Activated CD8-positive, alpha-beta memory T cell treated with anti-CD3 and anti-CD28 coated beads, Interleukin-2, amount 10 ng/mL, durations not matched to agents 7 days and 5 days (primary cell): ENCODE measurements around the gene MCC. TPM values are rescaled to one million over a fixed set of nuclear protein-coding genes. Genes with fewer than 3 reads are reported as not detected.

Experiments used
- ATAC-seq: fragments of 150-1000 bp; cut with Tn5 transposase; one replicate; pipeline ENCODE4 v1.10.0; 2021; ENCODE audit warnings: moderate library complexity
- CTCF ChIA-PET: fragments of 350-600 bp; sonication (Branson Sonifier 250); formaldehyde crosslinking; loops from one replicate; lab custom pipeline; 2021; ENCODE audit warnings: antibody characterized with exemption; lab: Charles Lee
- DNase-seq: peaks from one replicate; pipeline ENCODE4 v3.0.0-alpha.2; 2020
- H3K27ac Mint-ChIP-seq: one replicate; pipeline ENCODE4 v1.8.0; 2021; ENCODE audit warnings: mild to moderate bottlenecking, mixed read lengths
- H3K27me3 Mint-ChIP-seq: one replicate; pipeline ENCODE4 v1.8.0; 2021; ENCODE audit warnings: mixed read lengths
- H3K36me3 Mint-ChIP-seq: one replicate; pipeline ENCODE4 v1.8.0; 2021; ENCODE audit warnings: mild to moderate bottlenecking, mixed read lengths
- H3K4me1 Mint-ChIP-seq: one replicate; pipeline ENCODE4 v1.8.0; 2021; ENCODE audit warnings: mixed read lengths
- H3K4me3 Mint-ChIP-seq: one replicate; pipeline ENCODE4 v1.8.0; 2021; ENCODE audit warnings: mild to moderate bottlenecking, moderate library complexity, mixed read lengths
- H3K9me3 Mint-ChIP-seq: one replicate; pipeline ENCODE4 v1.8.0; 2022; ENCODE audit warnings: low read depth, mixed read lengths
- total RNA-seq, 2 experiments: library from RNA; stranded (reverse); gene quantifications; one replicate each; pipeline ENCODE4 v1.2.3, GENCODE V29; 2021

The MCC gene
- 1 to 10 TPM; 7.4 to 7.5 TPM for total RNA-seq

- H3K4me1 Mint-ChIP-seq: peaks cover 23% of the 10 kb centered on the region
- DNase-seq (peak; percentile 46), ATAC-seq (peak; percentile 62)
- H3K4me3 Mint-ChIP-seq: peak within 1 kb of the TSS; percentile 68
- peaks cover 15% of the 10 kb centered on the region for H3K36me3 Mint-ChIP-seq
- H3K27me3 Mint-ChIP-seq: peaks cover 80% of the 10 kb centered on the region
- peaks cover 12% of the 10 kb centered on the region for H3K9me3 Mint-ChIP-seq
- no peak within 1 kb of the TSS for H3K27ac Mint-ChIP-seq
- CTCF ChIA-PET: interaction anchor here (0.7 to 2.1 kb wide), 3 partner anchors 24 to 151 kb away, joined by 3 to 10 read pairs (median 3); no protein-coding TSS in a partner anchor
Measured at GRCh38 chr5:113487781-113488644, at the start of gene MCC. TSS of gene MCC (minus strand) at chr5:113488453.

- Mint-ChIP-seq H3K9me3 (peaks cover 9% of the 10 kb centered on the region), H3K4me1 (no peaks in the 10 kb centered on the region), H3K27me3 (no peaks in the 10 kb centered on the region), H3K27ac (no peak overlapping the region), H3K4me3 (no peak overlapping the region), H3K36me3 (peaks cover 52% of the 10 kb centered on the region)
- ATAC-seq: no peak
- CTCF ChIA-PET: no interaction called here
- no peak for DNase-seq
Measured at GRCh38 chr5:113531481-113532159, 43.4 kb upstream of the MCC start.

- Mint-ChIP-seq H3K4me1 (peaks cover 16% of the 10 kb centered on the region), H3K27me3 (no peaks in the 10 kb centered on the region), H3K4me3 (no peak overlapping the region), H3K27ac (no peak overlapping the region), H3K36me3 (peaks cover 40% of the 10 kb centered on the region), H3K9me3 (peaks cover 9% of the 10 kb centered on the region)
- DNase-seq: no peak
- CTCF ChIA-PET: no interaction called here
- ATAC-seq: no peak
Measured at GRCh38 chr5:113527746-113528145, 39.5 kb upstream of the MCC start.

GRCh38 chr5:113526421-113526820 is 38.2 kb upstream of the MCC start:
- peaks cover 17% of the 10 kb centered on the region for H3K4me1 Mint-ChIP-seq

GRCh38 chr5:113524927-113525326 is 36.7 kb upstream of the MCC start:
- H3K27ac Mint-ChIP-seq: peak overlapping the region; percentile 60

More at GRCh38 chr5:113526421-113526820, 38.2 kb upstream of the MCC start:
- Mint-ChIP-seq H3K36me3 (peaks cover 33% of the 10 kb centered on the region), H3K4me3 (no peak overlapping the region), H3K27me3 (no peaks in the 10 kb centered on the region), H3K27ac (no peak overlapping the region), H3K9me3 (peaks cover 9% of the 10 kb centered on the region)
- ATAC-seq (no peak), DNase-seq (no peak)
- CTCF ChIA-PET: no interaction called here

GRCh38 chr5:113523168-113523567 is 34.9 kb upstream of the MCC start:
- DNase-seq: no peak
- CTCF ChIA-PET: interaction anchor here (1.7 kb wide), 1 partner anchor 9 kb away, joined by 5 read pairs; the partner anchor contains the start of gene YTHDC2
- Mint-ChIP-seq H3K4me3 (no peak overlapping the region), H3K9me3 (no peaks in the 10 kb centered on the region), H3K27ac (peak overlapping the region; percentile 45), H3K4me1 (peaks cover 33% of the 10 kb centered on the region), H3K36me3 (peaks cover 31% of the 10 kb centered on the region), H3K27me3 (no peaks in the 10 kb centered on the region)
- ATAC-seq: no peak

More at GRCh38 chr5:113524927-113525326, 36.7 kb upstream of the MCC start:
- H3K4me1 Mint-ChIP-seq: peaks cover 29% of the 10 kb centered on the region
- H3K27me3 Mint-ChIP-seq: no peaks in the 10 kb centered on the region
- peak; percentile 79 for ATAC-seq
- H3K36me3 Mint-ChIP-seq: peaks cover 31% of the 10 kb centered on the region
- DNase-seq: no peak
- CTCF ChIA-PET: interaction anchor here (1.3 to 1.5 kb wide), 3 partner anchors 14 to 81 kb away, joined by 3 to 6 read pairs (median 4); no protein-coding TSS in a partner anchor
- H3K9me3 Mint-ChIP-seq: no peaks in the 10 kb centered on the region
- peak overlapping the region; percentile 24 for H3K4me3 Mint-ChIP-seq

GRCh38 chr5:113520899-113521298 is 32.6 kb upstream of the MCC start:
- Mint-ChIP-seq H3K27ac (peak overlapping the region; percentile 3), H3K4me1 (peaks cover 42% of the 10 kb centered on the region)

GRCh38 chr5:113520429-113520828 is 32.2 kb upstream of the MCC start:
- peak; percentile 63 for ATAC-seq
- Mint-ChIP-seq H3K36me3 (peaks cover 40% of the 10 kb centered on the region), H3K27ac (peak overlapping the region; percentile 3), H3K9me3 (no peaks in the 10 kb centered on the region), H3K27me3 (no peaks in the 10 kb centered on the region), H3K4me1 (peaks cover 45% of the 10 kb centered on the region), H3K4me3 (no peak overlapping the region)
- peak; percentile 65 for DNase-seq
- CTCF ChIA-PET: interaction anchor here (1.4 kb wide), 1 partner anchor 9 kb away, joined by 6 read pairs; no protein-coding TSS in a partner anchor

More at GRCh38 chr5:113520899-113521298, 32.6 kb upstream of the MCC start:
- Mint-ChIP-seq H3K4me3 (no peak overlapping the region), H3K36me3 (peaks cover 36% of the 10 kb centered on the region), H3K27me3 (no peaks in the 10 kb centered on the region), H3K9me3 (no peaks in the 10 kb centered on the region)
- DNase-seq: no peak
- peak; percentile 9 for ATAC-seq
- CTCF ChIA-PET: interaction anchor here (0.7 to 1.4 kb wide), 2 partner anchors 10 to 87 kb away, joined by 3 to 6 read pairs; no protein-coding TSS in a partner anchor

- peaks cover 46% of the 10 kb centered on the region for H3K4me1 Mint-ChIP-seq
- H3K9me3 Mint-ChIP-seq: no peaks in the 10 kb centered on the region
- no peaks in the 10 kb centered on the region for H3K27me3 Mint-ChIP-seq
- peaks cover 44% of the 10 kb centered on the region for H3K36me3 Mint-ChIP-seq
- ATAC-seq: no peak
- CTCF ChIA-PET: no interaction called here
- no peak overlapping the region for H3K27ac Mint-ChIP-seq
- no peak overlapping the region for H3K4me3 Mint-ChIP-seq
- no peak for DNase-seq
Measured at GRCh38 chr5:113519412-113519811, 31.2 kb upstream of the MCC start.

GRCh38 chr5:113518884-113519283 is 30.6 kb upstream of the MCC start:
- no peaks in the 10 kb centered on the region for H3K27me3 Mint-ChIP-seq
- H3K36me3 Mint-ChIP-seq: peaks cover 42% of the 10 kb centered on the region
- H3K9me3 Mint-ChIP-seq: no peaks in the 10 kb centered on the region
- CTCF ChIA-PET: no interaction called here
- no peak overlapping the region for H3K27ac Mint-ChIP-seq
- no peak for ATAC-seq
- DNase-seq: no peak
- H3K4me1 Mint-ChIP-seq: peaks cover 45% of the 10 kb centered on the region
- H3K4me3 Mint-ChIP-seq: no peak overlapping the region

- Mint-ChIP-seq H3K27me3 (peaks cover 16% of the 10 kb centered on the region), H3K36me3 (peaks cover 24% of the 10 kb centered on the region), H3K9me3 (no peaks in the 10 kb centered on the region), H3K4me3 (peak overlapping the region; percentile 85), H3K27ac (peak overlapping the region; percentile 84), H3K4me1 (peaks cover 30% of the 10 kb centered on the region)
- CTCF ChIA-PET: interaction anchor here (1.2 to 1.6 kb wide), 6 partner anchors 8 to 516 kb away, joined by 3 to 6 read pairs (median 5); no protein-coding TSS in a partner anchor
- ATAC-seq: no peak
- DNase-seq: no peak
Measured at GRCh38 chr5:113514289-113514635, 26.0 kb upstream of the MCC start.

- H3K27ac Mint-ChIP-seq: peak within 1 kb of the TSS; percentile 84
- ATAC-seq: peak; percentile 97
Measured at GRCh38 chr5:113513384-113514288, 25.4 kb upstream of the MCC start, which contains the start of gene YTHDC2. TSS of gene YTHDC2 (plus strand) at chr5:113513694. CDS start at chr5:113513896, 202 bp downstream.

More at GRCh38 chr5:113513384-113514288, 25.4 kb upstream of the MCC start, which contains the start of gene YTHDC2:
- H3K27me3 Mint-ChIP-seq: peaks cover 22% of the 10 kb centered on the region
- DNase-seq: peak; percentile 91
- peaks cover 22% of the 10 kb centered on the region for H3K36me3 Mint-ChIP-seq
- peaks cover 32% of the 10 kb centered on the region for H3K4me1 Mint-ChIP-seq
- peak within 1 kb of the TSS; percentile 85 for H3K4me3 Mint-ChIP-seq
- CTCF ChIA-PET: interaction anchor here (1.0 to 4.4 kb wide), 10 partner anchors 8 to 518 kb away, joined by 3 to 42 read pairs (median 5); no protein-coding TSS in a partner anchor
- H3K9me3 Mint-ChIP-seq: no peaks in the 10 kb centered on the region
